ENCODE results near the gene NPW.

DNA sequence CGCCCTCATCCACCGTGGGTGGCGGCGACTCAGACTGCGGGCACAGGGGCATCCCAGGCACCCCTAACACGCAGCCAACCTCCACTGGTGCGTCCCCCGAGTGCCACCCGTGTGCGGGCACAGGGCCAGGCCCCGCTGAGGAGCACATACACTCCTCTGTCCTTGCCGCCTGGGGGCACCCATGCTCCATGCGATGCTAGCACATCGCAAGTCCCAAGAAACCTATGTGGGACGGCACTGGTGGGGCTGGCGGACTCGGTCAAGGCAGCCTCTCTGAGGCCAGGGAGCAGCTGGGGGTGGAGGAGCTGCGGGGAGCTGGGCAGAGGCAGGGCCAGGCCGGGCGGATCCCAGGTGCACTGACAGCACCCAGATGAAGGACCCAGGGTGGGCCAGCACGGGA, 13.9 kb upstream of the NPW start:
- TF ChIP-seq, protein P1, sequence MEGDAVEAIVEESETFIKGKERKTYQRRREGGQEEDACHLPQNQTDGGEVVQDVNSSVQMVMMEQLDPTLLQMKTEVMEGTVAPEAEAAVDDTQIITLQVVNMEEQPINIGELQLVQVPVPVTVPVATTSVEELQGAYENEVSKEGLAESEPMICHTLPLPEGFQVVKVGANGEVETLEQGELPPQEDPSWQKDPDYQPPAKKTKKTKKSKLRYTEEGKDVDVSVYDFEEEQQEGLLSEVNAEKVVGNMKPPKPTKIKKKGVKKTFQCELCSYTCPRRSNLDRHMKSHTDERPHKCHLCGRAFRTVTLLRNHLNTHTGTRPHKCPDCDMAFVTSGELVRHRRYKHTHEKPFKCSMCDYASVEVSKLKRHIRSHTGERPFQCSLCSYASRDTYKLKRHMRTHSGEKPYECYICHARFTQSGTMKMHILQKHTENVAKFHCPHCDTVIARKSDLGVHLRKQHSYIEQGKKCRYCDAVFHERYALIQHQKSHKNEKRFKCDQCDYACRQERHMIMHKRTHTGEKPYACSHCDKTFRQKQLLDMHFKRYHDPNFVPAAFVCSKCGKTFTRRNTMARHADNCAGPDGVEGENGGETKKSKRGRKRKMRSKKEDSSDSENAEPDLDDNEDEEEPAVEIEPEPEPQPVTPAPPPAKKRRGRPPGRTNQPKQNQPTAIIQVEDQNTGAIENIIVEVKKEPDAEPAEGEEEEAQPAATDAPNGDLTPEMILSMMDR (IDR thresholded peaks at IDR 0.05; ENCODE audit: low read depth, low read length) = peak; percentile 20
- TF ChIP-seq EZH2phosphoT487 (IDR thresholded peaks at IDR 0.05; ENCODE audit: low read depth) = no peak
